B cell (primary cell): Measurements from ENCODE around the gene RSPO4. TPM values are rescaled to one million over a fixed set of nuclear protein-coding genes. Genes with fewer than 3 reads are reported as not detected.

Source experiments
- ATAC-seq: fragments of 200-7000 bp; cut with Tn5 transposase; one replicate; pipeline ENCODE4 v1.10.0; 2021; ENCODE audit warnings: low read depth, mild to moderate bottlenecking, moderate number of reproducible peaks, moderate library complexity
- CTCF ChIA-PET: fragments of 350-600 bp; sonication (Branson Sonifier 250); formaldehyde crosslinking; loops from one replicate; lab custom pipeline; 2021; ENCODE audit warnings: antibody characterized with exemption, inconsistent platforms; lab: Charles Lee
- POLR2A ChIA-PET: fragments of 350-600 bp; sonication (Branson Sonifier 250); formaldehyde crosslinking; loops from one replicate; lab custom pipeline; 2021; ENCODE audit warnings: antibody characterized with exemption; lab: Charles Lee
- DNase-seq: peaks from one replicate; pipeline ENCODE4 v3.0.0; 2013
- H2AFZ ChIP-seq: 2 replicates; pipeline ENCODE4 v1.6.1; 2012; ENCODE audit warnings: mild to moderate bottlenecking, low read depth, low read length; ENCODE audit not compliant: insufficient read depth, poor library complexity, severe bottlenecking
- H3K27ac ChIP-seq, 2 donors: 1 replicate in 1 of 2; 2 replicates in 1 of 2; pipeline ENCODE4 v1.5.1; 2012 to 2013; ENCODE audit warnings: low read length in 2 of 2, mild to moderate bottlenecking in 2 of 2, moderate library complexity in 1 of 2
- H3K27me3 ChIP-seq, 4 experiments: fragments of 200-600 bp in 1 of 4; sonication (generic) in 1 of 4; replicated peaks in 1 of 4; 1 replicate in 2 of 4; 2 replicates in 2 of 4; pipeline versions ENCODE4 v1.6.1 to v1.7.0; 2013 to 2016; ENCODE audit warnings: low read length in 3 of 4, mild to moderate bottlenecking in 2 of 4, mixed read lengths in 1 of 4, moderate library complexity in 1 of 4; ENCODE audit not compliant: insufficient read depth in 4 of 4, control insufficient read depth in 3 of 4; ENCODE audit errors: control extremely low read depth in 1 of 4
- H3K36me3 ChIP-seq, 2 experiments: replicated peaks in 1 of 2; 1 replicate in 1 of 2; 2 replicates in 1 of 2; pipeline versions ENCODE4 v1.6.1 to v1.7.1; 2013; ENCODE audit warnings: low read length in 1 of 2; ENCODE audit not compliant: insufficient read depth in 2 of 2, control insufficient read depth in 1 of 2; ENCODE audit errors: control extremely low read depth in 1 of 2, extremely low read depth in 1 of 2
- H3K4me1 ChIP-seq, 2 donors: fragments of 200-600 bp in 1 of 2; sonication (generic) in 1 of 2; 1 replicate in 1 of 2; 2 replicates in 1 of 2; pipeline versions ENCODE4 v1.5.1 to v1.6.1; 2013 to 2017; ENCODE audit warnings: low read length in 2 of 2; ENCODE audit not compliant: control insufficient read depth in 2 of 2, insufficient read depth in 2 of 2
- H3K4me2 ChIP-seq: replicated peaks from 2 replicates; pipeline ENCODE3; 2012; ENCODE audit warnings: mild to moderate bottlenecking, low read depth, low read length; ENCODE audit not compliant: poor library complexity, severe bottlenecking
- H3K4me3 ChIP-seq, 5 experiments: fragments of 200-600 bp in 1 of 5; sonication (generic) in 1 of 5; 1 replicate in 3 of 5; 2 replicates in 2 of 5; pipeline versions ENCODE4 v1.5.1 to v1.7.0; 2011 to 2016; ENCODE audit warnings: low read length in 4 of 5, mild to moderate bottlenecking in 4 of 5, low read depth in 2 of 5, control low read depth in 1 of 5, moderate library complexity in 1 of 5; ENCODE audit not compliant: insufficient read depth in 1 of 5; ENCODE audit errors: control extremely low read depth in 1 of 5, extremely low read depth in 1 of 5
- H3K79me2 ChIP-seq: fragments of 200-600 bp; sonication (generic); one replicate; pipeline ENCODE4 v1.6.0; 2016; ENCODE audit warnings: low read length; ENCODE audit not compliant: control insufficient read depth, insufficient read depth
- H3K9ac ChIP-seq: fragments of 200-600 bp; sonication (generic); 2 replicates; pipeline ENCODE4 v1.6.1; 2017; ENCODE audit warnings: mild to moderate bottlenecking, low read length, moderate library complexity
- H3K9me3 ChIP-seq, 3 donors: one replicate each; pipeline versions ENCODE4 v1.6.1 to v1.7.1; 2013; ENCODE audit warnings: low read length in 2 of 3; ENCODE audit not compliant: control insufficient read depth in 2 of 3, insufficient read depth in 1 of 3; ENCODE audit errors: control extremely low read depth in 1 of 3
- H4K20me1 ChIP-seq: 2 replicates; pipeline ENCODE4 v1.6.0; 2012; ENCODE audit warnings: mild to moderate bottlenecking, low read length; ENCODE audit not compliant: insufficient read depth, control insufficient read depth, poor library complexity, severe bottlenecking
- H3K27ac Mint-ChIP-seq: one replicate; pipeline ENCODE4 v1.8.0; 2021; ENCODE audit warnings: mixed read lengths
- H3K27me3 Mint-ChIP-seq: one replicate; pipeline ENCODE4 v1.8.0; 2021; ENCODE audit warnings: mixed read lengths
- H3K4me1 Mint-ChIP-seq: one replicate; pipeline ENCODE4 v1.8.0; 2021; ENCODE audit warnings: mixed read lengths
- H3K4me3 Mint-ChIP-seq: one replicate; pipeline ENCODE4 v1.8.0; 2021; ENCODE audit warnings: mixed read lengths
- H3K9me3 Mint-ChIP-seq: one replicate; pipeline ENCODE4 v1.8.0; 2022; ENCODE audit warnings: mixed read lengths; ENCODE audit not compliant: insufficient read depth
- CTCF ChIP-seq: fragments of 200-600 bp; IDR thresholded peaks from one replicate; pipeline ENCODE4 v1.8.0; 2022; ENCODE audit warnings: antibody characterized with exemption, mild to moderate bottlenecking
- EZH2 ChIP-seq: IDR thresholded peaks from 2 replicates; pipeline ENCODE4 v1.6.1; 2012; ENCODE audit warnings: borderline replicate concordance, low read depth, mild to moderate bottlenecking, moderate library complexity, low read length; ENCODE audit not compliant: insufficient read depth, poor library complexity, severe bottlenecking
- WGBS: methylation state at CpG from one replicate; pipeline ENCODE4 v1.1.5; 2013; ENCODE audit warnings: missing lambda C conversion rate; ENCODE audit not compliant: insufficient coverage; 5-methylcytosine and 5-hydroxymethylcytosine counted together
- intact Hi-C: fragments of 100-400 bp; cut with micrococcal nuclease; formaldehyde crosslinking; loops from one replicate; pipeline ENCODE4 v1.10.0; 2022
- polyA plus RNA-seq: library from polyadenylated mRNA; depleted of rRNA; stranded (reverse); fragments of >200 nt; gene quantifications from 2 replicates; pipeline ENCODE4 v1.2.3, GENCODE V29; 2012
- total RNA-seq, 2 donors: library from RNA; stranded (reverse); fragments of 120-200 nt in 1 of 2; gene quantifications; 1 replicate in 1 of 2; 2 replicates in 1 of 2; pipeline versions ENCODE4 v1.2.3 to v1.2.4, GENCODE V29; 2013 to 2022

Gene RSPO4
- total and polyA plus RNA-seq, 2 donors (not counting 1 experiment from before 2014, with no cell fraction given): 0.04 to 0.37 TPM

DNA sequence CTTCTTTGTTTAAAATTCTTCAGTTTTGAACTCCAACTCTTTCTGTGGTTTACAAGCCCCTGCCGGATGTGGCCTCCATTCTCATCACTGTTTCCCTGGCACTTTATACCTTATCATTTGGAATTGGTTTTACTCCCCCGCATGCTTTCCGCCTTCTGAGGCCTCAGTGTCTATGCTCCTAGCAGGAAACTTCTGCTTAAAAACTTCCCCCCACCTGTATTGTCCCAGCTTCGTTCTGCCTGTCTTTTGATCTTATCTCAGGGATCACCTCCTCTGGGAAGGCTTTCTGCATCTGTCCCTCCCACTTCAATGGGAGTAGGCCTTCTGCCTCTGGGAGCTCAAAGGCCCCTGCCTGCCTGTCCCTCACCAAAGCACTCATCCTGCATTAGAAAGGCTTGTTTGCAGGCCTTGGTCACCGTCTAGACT lies 82.6 kb downstream of the RSPO4 start:
- ATAC-seq: no peak
- Histone ChIP-seq H3K4me3 (no peak overlapping the region), H3K79me2 (no peaks in the 10 kb centered on the region), H3K36me3 (no peaks in the 10 kb centered on the region), H2AFZ (no peak overlapping the region), H3K4me2 (no peak overlapping the region), H3K4me1 (no peaks in the 10 kb centered on the region), H3K9ac (no peak overlapping the region), H4K20me1 (no peaks in the 10 kb centered on the region), H3K27me3 (peaks cover 0 to 5% (median 0%) of the 10 kb centered on the region in 4 experiments), H3K9me3 (no peaks in the 10 kb centered on the region), H3K27ac (no peak overlapping the region)
- Mint-ChIP-seq H3K27ac (no peak overlapping the region), H3K4me1 (no peaks in the 10 kb centered on the region), H3K9me3 (no peaks in the 10 kb centered on the region), H3K4me3 (no peak overlapping the region), H3K27me3 (peaks cover 26% of the 10 kb centered on the region)
- 70% methylated on average over 5 of the region's 5 CpGs for WGBS
- TF ChIP-seq EZH2 (no peak), CTCF (no peak)
- POLR2A ChIA-PET: no interaction called here
- intact Hi-C loops: no loop called here
- CTCF ChIA-PET: interaction anchor here (0.7 kb wide), 1 partner anchor 30 kb away, joined by 4 read pairs; no protein-coding TSS in a partner anchor
- DNase-seq: no peak

GRCh38 chr20:917416-917815 lies 84.7 kb downstream of the RSPO4 start:
- no peaks in the 10 kb centered on the region for H3K9me3 ChIP-seq
- no peaks in the 10 kb centered on the region for H3K4me1 Mint-ChIP-seq
- H3K4me3 ChIP-seq: no peak overlapping the region
- 80% methylated on average over 1 of the region's 4 CpGs for WGBS
- no peaks in the 10 kb centered on the region for H3K4me1 ChIP-seq
- H2AFZ ChIP-seq: no peak overlapping the region
- ATAC-seq: no peak
- peaks cover 0 to 11% (median 0%) of the 10 kb centered on the region in 4 experiments for H3K27me3 ChIP-seq
- no peaks in the 10 kb centered on the region for H3K79me2 ChIP-seq
- H3K9ac ChIP-seq: no peak overlapping the region
- POLR2A ChIA-PET: no interaction called here
- no peaks in the 10 kb centered on the region for H3K36me3 ChIP-seq
- CTCF ChIA-PET: interaction anchor here (0.8 to 1.9 kb wide), 2 partner anchors 31 to 39 kb away, joined by 3 to 7 read pairs; no protein-coding TSS in a partner anchor
- no peak for DNase-seq
- no peak overlapping the region for H3K4me3 Mint-ChIP-seq
- H3K27me3 Mint-ChIP-seq: peaks cover 43% of the 10 kb centered on the region
- intact Hi-C loops: no loop called here
- H3K9me3 Mint-ChIP-seq: no peaks in the 10 kb centered on the region
- H3K27ac Mint-ChIP-seq: no peak overlapping the region
- no peak for TF ChIP-seq EZH2
- TF ChIP-seq CTCF: no peak
- no peaks in the 10 kb centered on the region for H4K20me1 ChIP-seq
- H3K27ac ChIP-seq: no peak overlapping the region
- no peak overlapping the region for H3K4me2 ChIP-seq
